GM18519 (cell line): Measurements from ENCODE around the gene AUTS2.

Experiments used
- ATAC-seq: cut with Tn5 transposase; IDR thresholded peaks from one replicate; pipeline ENCODE4 v1.9.1; 2021; ENCODE audit warnings: mild to moderate bottlenecking, moderate library complexity; ENCODE audit not compliant: unreplicated experiment, low FRiP score

The AUTS2 gene

GRCh38 chr7:70487886-70488285 lies 889.6 kb downstream of the AUTS2 start:
- ATAC-seq: no peak

DNA sequence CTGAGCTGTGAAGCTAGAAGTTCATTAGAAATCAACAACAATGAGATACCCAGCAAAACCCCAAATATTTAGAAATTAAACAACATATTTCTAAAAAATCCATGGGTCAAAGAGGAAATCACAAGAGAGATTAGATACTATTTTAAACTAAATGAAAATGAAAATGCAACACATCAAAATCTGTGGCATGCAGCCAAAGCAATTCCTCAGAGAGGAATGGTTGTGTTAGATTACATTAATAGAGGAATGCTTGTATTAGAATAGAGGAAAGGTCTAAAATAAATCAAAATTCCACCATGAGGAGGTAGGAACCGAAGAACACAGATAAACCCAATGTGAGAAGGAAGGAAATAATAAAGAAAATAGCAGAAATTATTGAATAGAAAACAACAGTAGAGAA lies 891.5 kb downstream of the AUTS2 start:
- no peak for ATAC-seq

DNA sequence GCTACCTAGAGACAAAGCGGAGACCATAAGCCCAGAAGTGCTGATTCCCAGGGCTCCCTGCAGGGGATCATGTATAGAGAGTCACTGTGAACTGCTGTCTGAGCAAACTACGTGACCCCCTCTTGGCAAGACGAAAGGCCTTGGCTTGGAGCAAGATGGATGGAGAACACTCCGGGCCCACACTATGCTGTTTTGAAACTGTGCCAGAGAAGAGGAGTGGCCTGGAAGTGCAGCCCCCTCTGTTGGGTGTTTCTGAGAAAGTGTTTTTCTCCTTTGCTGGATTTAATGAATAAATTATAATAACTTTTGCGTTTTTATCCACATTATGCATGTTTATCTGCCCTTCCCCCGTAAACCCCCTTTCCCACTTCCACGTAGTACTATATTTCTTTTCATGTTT lies 894.4 kb downstream of the AUTS2 start:
- ATAC-seq: no peak

DNA sequence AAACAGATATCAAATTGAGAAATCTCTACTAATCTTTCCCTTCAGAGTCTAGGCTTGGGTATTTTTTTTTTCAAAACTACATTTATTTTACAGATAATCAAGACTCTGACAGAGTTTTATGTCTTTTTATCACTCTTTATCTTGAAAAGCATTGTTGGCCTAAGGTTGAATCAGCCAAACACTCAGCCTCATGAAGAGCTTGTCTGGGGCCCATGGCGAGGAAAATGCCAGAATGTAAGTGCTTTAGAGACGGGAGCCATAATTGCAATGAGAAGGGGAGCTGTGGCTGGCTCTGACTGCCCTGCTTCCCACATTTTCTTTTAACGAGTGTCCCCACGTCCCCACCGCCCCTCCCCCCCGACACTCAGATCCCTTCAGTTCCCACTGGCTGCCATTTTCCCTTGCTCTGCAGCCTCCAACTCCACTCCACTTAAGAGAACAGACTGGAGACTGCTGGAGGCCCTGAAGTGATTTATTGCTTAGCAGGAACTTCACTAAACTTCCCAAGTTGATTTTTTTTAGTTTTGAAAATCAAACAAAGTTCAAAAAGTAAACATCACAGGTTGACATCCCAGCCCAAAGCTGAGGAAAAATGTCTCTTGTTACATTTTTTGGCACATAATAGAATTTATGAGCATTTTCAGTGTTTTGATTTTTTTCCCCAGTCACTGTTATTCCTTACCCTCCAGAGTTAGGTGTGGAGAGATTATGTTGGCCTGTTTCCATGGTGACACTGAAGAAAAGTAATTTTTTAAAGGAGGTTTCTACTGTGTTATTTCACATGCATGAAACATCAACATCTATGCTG lies 896.2 kb downstream of the AUTS2 start:
- ATAC-seq: no peak

GRCh38 chr7:70495033-70495376 lies 896.7 kb downstream of the AUTS2 start:
- ATAC-seq: no peak

DNA sequence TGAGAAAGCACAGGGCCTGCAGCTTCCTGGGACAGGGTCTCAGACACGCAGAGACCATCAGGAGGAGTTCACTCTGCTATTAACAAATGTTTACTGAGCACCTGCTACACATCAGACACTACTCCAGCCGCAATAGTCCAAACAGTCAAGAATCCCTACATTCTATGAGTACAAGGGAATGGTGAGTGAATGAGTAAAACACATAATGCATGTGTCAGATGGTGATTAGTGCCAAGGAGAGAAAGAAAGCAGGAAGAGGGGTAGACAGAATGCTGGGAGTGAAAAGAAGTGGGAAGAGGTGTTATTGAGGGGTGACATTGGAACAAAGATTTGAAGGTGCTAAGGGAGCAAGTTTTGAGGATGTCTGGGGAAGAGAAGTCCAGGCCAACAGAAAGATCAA lies 899.5 kb downstream of the AUTS2 start:
- no peak for ATAC-seq

- no peak for ATAC-seq
These were observed 900.1 kb downstream of the AUTS2 start for GRCh38 chr7:70498232-70498992.

GRCh38 chr7:70500261-70500660 lies 902.0 kb downstream of the AUTS2 start:
- ATAC-seq: no peak

DNA sequence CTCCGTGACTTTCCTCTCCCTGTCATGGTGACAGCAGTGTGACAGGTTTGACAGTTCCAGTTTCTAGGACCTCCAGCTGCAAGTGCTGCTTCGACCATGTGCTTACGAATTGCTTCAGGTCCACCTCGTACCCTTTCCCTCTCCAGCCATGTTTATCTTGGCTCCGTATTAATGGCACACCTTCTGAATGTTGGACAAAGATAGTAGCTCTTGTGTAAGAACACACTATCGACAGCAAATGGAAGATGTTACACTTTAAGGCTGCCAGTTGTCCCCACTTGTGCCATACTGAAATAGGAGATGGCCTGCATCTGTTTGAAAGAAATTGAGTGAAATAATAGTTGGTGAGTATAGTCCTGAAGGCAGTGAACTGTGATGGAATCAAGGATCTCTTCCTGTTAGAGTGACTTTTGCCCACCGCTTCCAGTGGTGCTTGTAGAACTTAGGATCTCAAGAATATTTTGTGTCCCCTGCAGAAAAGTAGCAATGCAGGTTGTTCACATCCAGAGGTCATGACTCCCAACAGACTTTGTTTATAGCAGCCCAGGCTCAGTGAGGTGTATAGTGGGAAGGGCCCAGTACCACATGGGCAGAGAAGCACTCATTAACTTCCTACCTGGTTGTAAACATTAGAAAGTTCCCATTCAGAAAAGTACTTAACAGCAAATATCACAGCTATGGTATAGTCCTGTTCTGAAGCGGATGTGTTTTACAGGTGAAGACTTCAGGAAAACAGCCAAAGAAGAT lies 904.0 kb downstream of the AUTS2 start:
- no peak for ATAC-seq

- ATAC-seq: no peak
These were observed 906.0 kb downstream of the AUTS2 start for GRCh38 chr7:70504254-70504653.

GRCh38 chr7:70505468-70505867 lies 907.2 kb downstream of the AUTS2 start:
- ATAC-seq: no peak

GRCh38 chr7:70505886-70506285 lies 907.6 kb downstream of the AUTS2 start:
- no peak for ATAC-seq

GRCh38 chr7:70506434-70506833 lies 908.2 kb downstream of the AUTS2 start:
- ATAC-seq: no peak

DNA sequence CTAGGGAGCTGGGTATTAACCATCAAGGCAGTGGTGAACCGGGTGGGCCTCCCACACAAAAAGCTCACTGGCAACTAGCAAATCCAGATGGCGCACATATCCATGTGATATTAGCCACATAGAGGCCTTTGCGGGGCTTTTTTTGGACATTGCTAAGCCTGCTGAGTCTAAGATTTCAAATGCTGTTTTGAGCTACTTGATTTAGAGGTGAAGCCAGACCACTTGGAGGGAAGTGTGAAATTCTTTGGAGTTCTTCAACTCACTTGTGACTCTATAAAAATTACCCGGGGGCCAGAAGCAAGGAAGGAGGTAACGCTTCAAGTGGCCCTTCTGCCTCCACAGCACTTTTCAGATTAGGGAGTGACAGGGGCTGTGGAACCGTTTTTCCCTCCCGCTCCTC lies 913.9 kb downstream of the AUTS2 start:
- ATAC-seq: no peak

GRCh38 chr7:70512761-70513160 lies 914.5 kb downstream of the AUTS2 start:
- no peak for ATAC-seq

GRCh38 chr7:70520611-70521010 lies 922.3 kb downstream of the AUTS2 start:
- ATAC-seq: no peak

GRCh38 chr7:70523249-70523988 lies 925.1 kb downstream of the AUTS2 start:
- ATAC-seq: no peak

DNA sequence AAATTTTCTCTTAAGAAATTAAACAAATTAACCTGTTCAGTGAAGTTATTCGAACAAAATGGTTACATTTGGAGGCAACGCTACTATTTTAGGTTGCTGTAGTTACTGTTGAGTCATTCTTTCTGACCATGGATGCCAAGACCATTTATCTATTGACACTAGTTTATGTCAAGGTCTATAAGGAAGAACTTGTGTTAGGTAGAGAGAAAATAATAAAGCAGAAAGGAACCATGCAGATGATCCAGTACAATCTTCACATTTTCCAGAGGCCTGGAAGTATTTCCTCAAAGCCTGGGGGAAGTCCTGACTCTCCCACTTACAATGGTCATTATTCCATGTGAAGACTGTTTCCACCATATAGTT lies 925.7 kb downstream of the AUTS2 start:
- no peak for ATAC-seq

GRCh38 chr7:70525991-70526390 lies 927.7 kb downstream of the AUTS2 start:
- ATAC-seq: no peak

DNA sequence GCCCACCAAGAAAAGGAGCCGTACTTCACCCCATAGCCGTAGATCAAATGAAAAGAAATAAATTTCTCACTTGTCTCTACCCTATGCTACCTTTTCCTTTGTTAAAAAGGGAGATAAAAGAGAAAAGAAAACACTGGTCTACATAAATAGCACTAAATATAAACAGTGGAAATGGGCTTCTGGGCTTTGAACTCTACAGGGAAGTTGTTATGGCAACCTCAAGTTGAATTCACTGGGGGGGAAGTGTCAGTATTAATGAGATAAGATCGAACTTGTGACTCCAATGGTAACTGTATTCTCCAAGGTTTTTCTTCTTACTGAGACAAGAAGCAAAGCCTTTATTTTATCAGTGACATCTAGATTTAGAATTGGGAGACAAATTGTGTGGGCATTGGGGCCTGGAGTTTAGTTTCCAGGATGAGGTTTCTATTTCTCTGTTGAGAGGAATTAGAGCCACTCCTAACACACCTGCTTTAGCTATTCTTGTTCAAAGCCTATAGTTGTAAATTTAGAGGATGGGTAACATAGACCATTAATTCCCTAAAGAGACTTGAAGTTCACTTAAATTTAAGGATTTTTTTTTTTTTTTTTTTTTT lies 929.3 kb downstream of the AUTS2 start:
- ATAC-seq: no peak
